Fibroblast of skin of scalp (primary cell): ENCODE data around the gene NDUFB10.
A peak's percentile ranks its signal among the peaks of the same experiment; 100 is the strongest.
"Not testable (repeated sequence)": the region's sequence is repeated elsewhere in the genome, so short reads cannot be mapped to it uniquely, and the experiment has no call there.

ENCODE experiments used
- DNase-seq: peaks from one replicate; pipeline ENCODE4 v3.0.0-alpha.2; 2013

NDUFB10 gene

GRCh38 chr16:1946495-1947368 is 12.6 kb upstream of the NDUFB10 start:
- no peak for DNase-seq

- no peak for DNase-seq
These were observed 12.0 kb upstream of the NDUFB10 start for GRCh38 chr16:1947369-1947670.

- no peak for DNase-seq
These were observed 9.8 kb upstream of the NDUFB10 start for GRCh38 chr16:1949507-1949906.

- DNase-seq: no peak
These were observed 9.3 kb upstream of the NDUFB10 start for GRCh38 chr16:1950047-1950446.

- DNase-seq: no peak
These were observed 8.8 kb upstream of the NDUFB10 start for GRCh38 chr16:1950559-1950958.

GRCh38 chr16:1953734-1954133 is 5.6 kb upstream of the NDUFB10 start:
- no peak for DNase-seq

GRCh38 chr16:1957434-1958142 is 1.8 kb upstream of the NDUFB10 start:
- not testable (repeated sequence) for DNase-seq

GRCh38 chr16:1958143-1958491 is 1.2 kb upstream of the NDUFB10 start:
- not testable (repeated sequence) for DNase-seq

GRCh38 chr16:1958715-1959268 is 546 bp upstream of the NDUFB10 start:
- no peak for DNase-seq

GRCh38 chr16:1960665-1961630 is 1.6 kb downstream of the NDUFB10 start:
- peak; percentile 43 for DNase-seq

- no peak for DNase-seq
These were observed 2.3 kb downstream of the NDUFB10 start for GRCh38 chr16:1961651-1962067.

GRCh38 chr16:1962161-1963153 is 3.1 kb downstream of the NDUFB10 start:
- DNase-seq: not testable (repeated sequence)

- no peak for DNase-seq
These were observed 4.6 kb downstream of the NDUFB10 start for GRCh38 chr16:1963806-1964505.

GRCh38 chr16:1964506-1965395 is 5.4 kb downstream of the NDUFB10 start, which contains the start of gene RPS2:
Gene RPS2, minus strand, starts transcription at chr16:1964826. Its CDS starts 201 bp downstream, at chr16:1964625.
- DNase-seq: peak; percentile 99

- no peak for DNase-seq
These were observed 6.2 kb downstream of the NDUFB10 start for GRCh38 chr16:1965396-1966001.

GRCh38 chr16:1966460-1966859 is 7.1 kb downstream of the NDUFB10 start, which contains the start of gene RNF151:
Gene RNF151, plus strand, starts transcription at chr16:1966856. Its CDS starts 26 bp downstream, at chr16:1966882.
- no peak for DNase-seq

GRCh38 chr16:1968146-1968953 is 9.0 kb downstream of the NDUFB10 start:
- no peak for DNase-seq
